ENCODE measurements around the gene TOM1L2. TPM values are rescaled to one million over a fixed set of nuclear protein-coding genes. Genes with fewer than 3 reads are reported as not detected.

Gene TOM1L2
- total and polyA plus RNA-seq, 11 donors, result 122 to 345 (median 247) TPM

- H3K27ac ChIP-seq, result no peak overlapping the region
- H3K9me3 ChIP-seq, result no peaks in the 10 kb centered on the region
- 83 to 95% (median 92%) methylated on average over 3 of the region's 3 CpGs for WGBS, 4 donors
- H3K36me3 ChIP-seq, result peaks cover 0 to 35% (median 23%) of the 10 kb centered on the region in 9 donors
- peak in 1 of 5 donors; percentile 10 for DNase-seq
- ATAC-seq, result no peak
- H3K27me3 ChIP-seq, result no peaks in the 10 kb centered on the region
- no peak overlapping the region for H3K4me3 ChIP-seq
- TF ChIP-seq POLR2A (IDR thresholded peaks at IDR 0.05), result no peak
- TF ChIP-seq, protein P1, sequence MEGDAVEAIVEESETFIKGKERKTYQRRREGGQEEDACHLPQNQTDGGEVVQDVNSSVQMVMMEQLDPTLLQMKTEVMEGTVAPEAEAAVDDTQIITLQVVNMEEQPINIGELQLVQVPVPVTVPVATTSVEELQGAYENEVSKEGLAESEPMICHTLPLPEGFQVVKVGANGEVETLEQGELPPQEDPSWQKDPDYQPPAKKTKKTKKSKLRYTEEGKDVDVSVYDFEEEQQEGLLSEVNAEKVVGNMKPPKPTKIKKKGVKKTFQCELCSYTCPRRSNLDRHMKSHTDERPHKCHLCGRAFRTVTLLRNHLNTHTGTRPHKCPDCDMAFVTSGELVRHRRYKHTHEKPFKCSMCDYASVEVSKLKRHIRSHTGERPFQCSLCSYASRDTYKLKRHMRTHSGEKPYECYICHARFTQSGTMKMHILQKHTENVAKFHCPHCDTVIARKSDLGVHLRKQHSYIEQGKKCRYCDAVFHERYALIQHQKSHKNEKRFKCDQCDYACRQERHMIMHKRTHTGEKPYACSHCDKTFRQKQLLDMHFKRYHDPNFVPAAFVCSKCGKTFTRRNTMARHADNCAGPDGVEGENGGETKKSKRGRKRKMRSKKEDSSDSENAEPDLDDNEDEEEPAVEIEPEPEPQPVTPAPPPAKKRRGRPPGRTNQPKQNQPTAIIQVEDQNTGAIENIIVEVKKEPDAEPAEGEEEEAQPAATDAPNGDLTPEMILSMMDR (IDR thresholded peaks at IDR 0.05), result no peak
- H3K4me1 ChIP-seq, result peaks cover 7 to 54% (median 36%) of the 10 kb centered on the region in 12 donors
- intact Hi-C loops (cut with DNase I), result loop anchor here in 1 of 10 donors (5.0 kb wide), 1 partner anchor 310 kb away; the partner anchor contains the start of gene PEMT
These were observed 69.8 kb downstream of the TOM1L2 start for GRCh38 chr17:17902376-17902775.

- TF ChIP-seq POLR2A (IDR thresholded peaks at IDR 0.05), result no peak
- TF ChIP-seq, protein P1 (IDR thresholded peaks at IDR 0.05), result no peak
- H3K36me3 ChIP-seq, result peaks cover 0 to 45% (median 31%) of the 10 kb centered on the region in 9 donors
- no peak overlapping the region for H3K4me3 ChIP-seq
- H3K27ac ChIP-seq, result peak overlapping the region in 11 of 12 donors; percentile 58 to 75 (median 66)
- ATAC-seq (peak; percentile 84 to 96 (median 94)), DNase-seq (peak; percentile 85 to 92 (median 88))
- WGBS, 4 donors, result 5 to 12% (median 6%) methylated on average over 7 of the region's 7 CpGs
- H3K9me3 ChIP-seq, result no peaks in the 10 kb centered on the region
- no peaks in the 10 kb centered on the region for H3K27me3 ChIP-seq
- intact Hi-C loops (cut with DNase I), result loop anchor here in 1 of 10 donors (5.0 kb wide), 1 partner anchor 309 kb away; the partner anchor contains the start of gene PEMT
- H3K4me1 ChIP-seq, result peaks cover 7 to 53% (median 31%) of the 10 kb centered on the region in 12 donors
These were observed 71.3 kb downstream of the TOM1L2 start for GRCh38 chr17:17900615-17901520.

- ATAC-seq, result no peak
These were observed 72.7 kb downstream of the TOM1L2 start for GRCh38 chr17:17899486-17899885.

More at GRCh38 chr17:17899486-17899885, 72.7 kb downstream of the TOM1L2 start:
- intact Hi-C loops (cut with DNase I), result loop anchor here in 5 of 10 donors (2.0 to 10.0 kb wide), 3 partner anchors 19 to 135 kb away; partner anchors contain the start of genes ATPAF2 (in 3 of the 5) and GID4 (in 3 of the 5)
- 66 to 92% (median 80%) methylated on average over 3 of the region's 3 CpGs for WGBS, 4 donors
- no peak for DNase-seq
- Histone ChIP-seq H3K9me3 (no peaks in the 10 kb centered on the region), H3K27me3 (no peaks in the 10 kb centered on the region), H3K36me3 (peaks cover 0 to 53% (median 41%) of the 10 kb centered on the region in 9 donors), H3K4me1 (peaks cover 7 to 49% (median 31%) of the 10 kb centered on the region in 12 donors), H3K27ac (peak overlapping the region in 2 of 12 donors; percentile 68 to 75), H3K4me3 (no peak overlapping the region)
- TF ChIP-seq, protein P1 (IDR thresholded peaks at IDR 0.05), result no peak
- no peak for TF ChIP-seq POLR2A (IDR thresholded peaks at IDR 0.05)

Measured in heart left ventricle (tissue), 16 donors.